Endothelial cell of umbilical vein (primary cell): ENCODE results near the gene CORO7. TPM values are rescaled to one million over a fixed set of nuclear protein-coding genes. Genes with fewer than 3 reads are reported as not detected.

Experiments used
- BruUV-seq: library from RNA; stranded (reverse); fragments of 400-500 nt; replicated peaks from 2 replicates; lab custom pipeline; 2021; lab: Mats Ljungman, UMichigan
- CTCF ChIA-PET: fragments of 300-600, 350-600 bp; sonication (Branson Sonifier 250); formaldehyde crosslinking; loops from one replicate; lab custom pipeline; 2021; ENCODE audit warnings: antibody characterized with exemption, inconsistent platforms; lab: Charles Lee
- POLR2A ChIA-PET: fragments of 300-600, 350-600 bp; sonication (Branson Sonifier 250); formaldehyde crosslinking; loops from one replicate; lab custom pipeline; 2021; ENCODE audit warnings: antibody characterized with exemption, inconsistent platforms; lab: Charles Lee
- DNase-seq: peaks from one replicate; pipeline ENCODE4 v3.0.0-alpha.2; 2011; ENCODE audit warnings: low read depth, low spot score
- FAIRE-seq: peaks from 2 replicates; lab custom pipeline; 2011; peaks lifted over from hg19 to GRCh38; lab: Jason Lieb, UNC
- H2AFZ ChIP-seq: 2 replicates; pipeline ENCODE4 v1.6.0; 2012; ENCODE audit warnings: low read depth, low read length, control low read depth, inconsistent platforms
- H3K27ac ChIP-seq: 2 replicates; pipeline ENCODE4 v1.5.1; 2011; ENCODE audit warnings: low read depth, mild to moderate bottlenecking, control low read depth, low read length, moderate library complexity; ENCODE audit not compliant: insufficient read depth
- H3K27me3 ChIP-seq, 2 experiments: 2 replicates each; pipeline versions ENCODE4 v1.6.0 to v1.6.1; 2011; ENCODE audit warnings: low read length in 2 of 2, mixed read lengths in 1 of 2; ENCODE audit not compliant: control insufficient read depth in 2 of 2, insufficient read depth in 2 of 2
- H3K36me3 ChIP-seq, 2 experiments: 2 replicates in 1 of 2; 3 replicates in 1 of 2; pipeline ENCODE4 v1.5.1; 2011; ENCODE audit warnings: low read length in 2 of 2, mild to moderate bottlenecking in 1 of 2, moderate library complexity in 1 of 2; ENCODE audit not compliant: control insufficient read depth in 2 of 2, insufficient read depth in 2 of 2; ENCODE audit errors: extremely low read depth in 1 of 2
- H3K4me1 ChIP-seq: 3 replicates; pipeline ENCODE4 v1.5.1; 2011; ENCODE audit warnings: mild to moderate bottlenecking, low read length; ENCODE audit not compliant: control insufficient read depth, insufficient read depth; ENCODE audit errors: extremely low read depth
- H3K4me2 ChIP-seq: 2 replicates; pipeline ENCODE4 v1.6.1; 2011; ENCODE audit warnings: low read length, control low read depth, mixed read lengths; ENCODE audit not compliant: insufficient read depth
- H3K4me3 ChIP-seq, 3 experiments: fragments of 200-600 bp in 1 of 3; sonication (generic), shearing (Covaris generic) in 1 of 3; replicated peaks in 1 of 3; 2 replicates each; pipeline ENCODE4 v1.5.1; 2011 to 2016; ENCODE audit warnings: control low read depth in 3 of 3, low read length in 3 of 3, mild to moderate bottlenecking in 2 of 3, inconsistent platforms in 1 of 3, low read depth in 1 of 3, moderate library complexity in 1 of 3; ENCODE audit not compliant: insufficient read depth in 1 of 3
- H3K79me2 ChIP-seq: 2 replicates; pipeline ENCODE4 v1.6.0; 2012; ENCODE audit warnings: low read length, inconsistent platforms; ENCODE audit not compliant: control insufficient read depth, insufficient read depth
- H3K9ac ChIP-seq: replicated peaks from 2 replicates; pipeline ENCODE3; 2011; ENCODE audit warnings: low read length, control low read depth; ENCODE audit not compliant: insufficient read depth; ENCODE audit errors: extremely low read depth
- H3K9me1 ChIP-seq: replicated peaks from 3 replicates; pipeline ENCODE4 v1.6.0; 2011; ENCODE audit warnings: mild to moderate bottlenecking, low read length; ENCODE audit not compliant: control insufficient read depth, insufficient read depth; ENCODE audit errors: extremely low read depth
- H3K9me3 ChIP-seq: replicated peaks from 2 replicates; pipeline ENCODE4 v1.5.1; 2012; ENCODE audit warnings: low read length, inconsistent platforms; ENCODE audit not compliant: control insufficient read depth, insufficient read depth
- H4K20me1 ChIP-seq: replicated peaks from 2 replicates; pipeline ENCODE3; 2011; ENCODE audit warnings: mild to moderate bottlenecking, low read length; ENCODE audit not compliant: control insufficient read depth, insufficient read depth; ENCODE audit errors: extremely low read depth
- EZH2 ChIP-seq: IDR thresholded peaks from 2 replicates; pipeline ENCODE4 v1.6.1; 2012; ENCODE audit warnings: borderline replicate concordance, low read depth, mild to moderate bottlenecking, moderate library complexity, low read length, inconsistent platforms; ENCODE audit not compliant: severe bottlenecking
- FOS ChIP-seq: IDR thresholded peaks from 2 replicates; pipeline ENCODE4 v1.6.1; 2011; ENCODE audit warnings: mild to moderate bottlenecking, low read length, moderate library complexity, borderline replicate concordance; ENCODE audit not compliant: insufficient read depth
- GATA2 ChIP-seq: IDR thresholded peaks from 2 replicates; pipeline ENCODE4 v1.7.0; 2011; ENCODE audit warnings: low read depth, mild to moderate bottlenecking, moderate library complexity, mixed read lengths, low read length; ENCODE audit not compliant: insufficient read length, insufficient read depth
- JUN ChIP-seq: IDR thresholded peaks from 2 replicates; pipeline ENCODE4 v1.6.1; 2011; ENCODE audit warnings: borderline replicate concordance, low read depth; ENCODE audit not compliant: insufficient read length, insufficient read depth
- MYC ChIP-seq: IDR thresholded peaks from one replicate; pipeline ENCODE4 v1.6.1; 2011; ENCODE audit warnings: mild to moderate bottlenecking, low read depth, low read length
- POLR2A ChIP-seq: IDR thresholded peaks from 2 replicates; pipeline ENCODE4 v1.6.1; 2012; ENCODE audit warnings: low read depth, mild to moderate bottlenecking, control low read depth, low read length
- POLR2AphosphoS5 ChIP-seq: IDR thresholded peaks from 2 replicates; pipeline ENCODE4 v1.6.1; 2012; ENCODE audit warnings: low read depth, mild to moderate bottlenecking, control low read depth, low read length, moderate library complexity; ENCODE audit not compliant: insufficient read depth
- dilution Hi-C: fragments of 300-500 bp; cut with MboI; formaldehyde crosslinking; loops from one replicate; pipeline ENCODE4 v1.15.0; 2019; ENCODE audit warnings: low sequenced_read_pairs; ENCODE audit not compliant: extremely low pct_ligation_motif_present
- intact Hi-C: fragments of 100-400 bp; cut with micrococcal nuclease; formaldehyde crosslinking; loops from one replicate; pipeline ENCODE4 v1.10.0; 2022
- polyA plus RNA-seq, 4 experiments: library from polyadenylated mRNA; depleted of rRNA in 3 of 4; stranded (reverse) in 3 of 4; unstranded in 1 of 4; fragments of >200 nt; gene quantifications; 2 replicates each; pipeline versions ENCODE4 v1.2.1 to v1.2.3, GENCODE V29; 2011 to 2012; ENCODE audit warnings: missing spikeins in 1 of 4
- total RNA-seq: library from RNA; stranded (reverse); gene quantifications from 2 replicates; pipeline ENCODE4 v1.2.3, GENCODE V29; 2021
- TF ChIP-seq, protein P1 (sequence below), 2 donors: IDR thresholded peaks; 1 replicate in 1 of 2; 2 replicates in 1 of 2; pipeline ENCODE4 v1.5.1; 2011; ENCODE audit warnings: low read length in 2 of 2, mild to moderate bottlenecking in 2 of 2, moderate library complexity in 2 of 2, control low read depth in 1 of 2, inconsistent platforms in 1 of 2, low read depth in 1 of 2; ENCODE audit not compliant: insufficient read depth in 1 of 2; ENCODE audit errors: extremely low read depth in 1 of 2
- TF ChIP-seq, protein P2 (sequence below): IDR thresholded peaks from 2 replicates; pipeline ENCODE4 v1.6.1; 2011; ENCODE audit not compliant: insufficient read depth, insufficient read length

The CORO7 gene
- total and polyA plus RNA-seq, 2 donors (not counting 3 experiments of a cell fraction or from before 2014, with no cell fraction given), result 42.5 to 72.3 TPM

DNA sequence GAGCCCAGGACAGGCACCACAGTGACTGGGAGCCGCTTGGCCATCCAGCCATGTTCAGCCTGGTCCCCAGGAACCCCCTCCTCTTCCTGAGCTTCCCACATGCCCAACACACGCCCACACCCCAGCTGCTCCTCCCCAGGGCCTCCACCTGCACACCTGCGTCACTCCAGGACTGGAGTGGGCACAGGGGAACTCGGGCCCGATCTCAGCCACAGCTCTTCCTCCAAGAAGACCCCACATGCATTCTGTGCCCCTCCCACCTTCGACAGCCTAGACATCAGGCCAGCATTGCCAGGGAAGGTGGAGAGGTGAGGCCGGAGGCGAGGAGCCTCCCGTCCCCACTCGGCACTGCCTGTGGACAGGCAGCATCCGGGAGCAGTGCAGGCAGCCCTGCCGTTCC, 50.8 kb downstream of the CORO7 start:
- no TSS peak for BruUV-seq
- H2AFZ ChIP-seq, result no peak overlapping the region
- DNase-seq (no peak), FAIRE-seq (no peak)
- dilution Hi-C loops, result no loop called here
- ChIA-PET POLR2A (interaction anchor here (0.7 kb wide), 1 partner anchor 173 kb away, joined by 8 read pairs; no protein-coding TSS in a partner anchor), CTCF (interaction anchor here (1.2 kb wide), 1 partner anchor 37 kb away, joined by 3 read pairs; no protein-coding TSS in a partner anchor)
- no peaks in the 10 kb centered on the region for H4K20me1 ChIP-seq
- no peaks in the 10 kb centered on the region for H3K4me1 ChIP-seq
- no peak overlapping the region for H3K4me3 ChIP-seq
- H3K9me3 ChIP-seq, result no peaks in the 10 kb centered on the region
- no peaks in the 10 kb centered on the region for H3K27me3 ChIP-seq
- no peak overlapping the region for H3K27ac ChIP-seq
- no peaks in the 10 kb centered on the region for H3K79me2 ChIP-seq
- intact Hi-C loops, result no loop called here
- no peaks in the 10 kb centered on the region for H3K9me1 ChIP-seq
- no peak overlapping the region for H3K4me2 ChIP-seq
- H3K36me3 ChIP-seq, result peaks cover 0 to 18% of the 10 kb centered on the region in 2 experiments
- H3K9ac ChIP-seq, result no peak overlapping the region
- TF ChIP-seq EZH2, result no peak
- TF ChIP-seq FOS, result no peak
- no peak for TF ChIP-seq GATA2
- TF ChIP-seq, protein P1, sequence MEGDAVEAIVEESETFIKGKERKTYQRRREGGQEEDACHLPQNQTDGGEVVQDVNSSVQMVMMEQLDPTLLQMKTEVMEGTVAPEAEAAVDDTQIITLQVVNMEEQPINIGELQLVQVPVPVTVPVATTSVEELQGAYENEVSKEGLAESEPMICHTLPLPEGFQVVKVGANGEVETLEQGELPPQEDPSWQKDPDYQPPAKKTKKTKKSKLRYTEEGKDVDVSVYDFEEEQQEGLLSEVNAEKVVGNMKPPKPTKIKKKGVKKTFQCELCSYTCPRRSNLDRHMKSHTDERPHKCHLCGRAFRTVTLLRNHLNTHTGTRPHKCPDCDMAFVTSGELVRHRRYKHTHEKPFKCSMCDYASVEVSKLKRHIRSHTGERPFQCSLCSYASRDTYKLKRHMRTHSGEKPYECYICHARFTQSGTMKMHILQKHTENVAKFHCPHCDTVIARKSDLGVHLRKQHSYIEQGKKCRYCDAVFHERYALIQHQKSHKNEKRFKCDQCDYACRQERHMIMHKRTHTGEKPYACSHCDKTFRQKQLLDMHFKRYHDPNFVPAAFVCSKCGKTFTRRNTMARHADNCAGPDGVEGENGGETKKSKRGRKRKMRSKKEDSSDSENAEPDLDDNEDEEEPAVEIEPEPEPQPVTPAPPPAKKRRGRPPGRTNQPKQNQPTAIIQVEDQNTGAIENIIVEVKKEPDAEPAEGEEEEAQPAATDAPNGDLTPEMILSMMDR (IDR thresholded peaks at IDR 0.05; ENCODE audit: extremely low read depth in 1 of 2, insufficient read depth in 1 of 2, low read depth in 1 of 2, low read length in 2 of 2), result no peak
- TF ChIP-seq POLR2AphosphoS5, result no peak
- TF ChIP-seq, protein P2, sequence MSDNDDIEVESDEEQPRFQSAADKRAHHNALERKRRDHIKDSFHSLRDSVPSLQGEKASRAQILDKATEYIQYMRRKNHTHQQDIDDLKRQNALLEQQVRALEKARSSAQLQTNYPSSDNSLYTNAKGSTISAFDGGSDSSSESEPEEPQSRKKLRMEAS, result no peak
- TF ChIP-seq JUN, result no peak
- no peak for TF ChIP-seq MYC
- TF ChIP-seq POLR2A, result no peak
